Adrenal gland (tissue), 12 donors: ENCODE results near the gene SLC1A1. TPM values are rescaled to one million over a fixed set of nuclear protein-coding genes. Genes with fewer than 3 reads are reported as not detected.

ENCODE experiments used
- DNase-seq, 7 donors: peaks; one replicate each; pipeline ENCODE4 v3.0.0-alpha.2; 2019 to 2020
- H3K27ac ChIP-seq, 5 donors: fragments of 200-600 bp; sonication (generic) in 4 of 5; 1 replicate in 3 of 5; 2 replicates in 2 of 5; pipeline versions ENCODE4 v1.5.1 to v1.8.0; 2016 to 2020; ENCODE audit warnings: mild to moderate bottlenecking in 1 of 5
- H3K27me3 ChIP-seq: fragments of 200-600 bp; 2 replicates; pipeline ENCODE4 v1.8.0; 2021
- H3K36me3 ChIP-seq, 2 donors: fragments of 200-600 bp; replicated peaks in 1 of 2; 1 replicate in 1 of 2; 2 replicates in 1 of 2; pipeline versions ENCODE4 v1.5.1 to v1.8.0; 2018 to 2022
- H3K4me1 ChIP-seq, 2 donors: fragments of 200-600 bp; replicated peaks in 1 of 2; 1 replicate in 1 of 2; 2 replicates in 1 of 2; pipeline versions ENCODE4 v1.5.1 to v1.8.0; 2018 to 2021
- H3K4me3 ChIP-seq, 4 donors: fragments of 200-600 bp; sonication (generic) in 3 of 4; one replicate each; pipeline ENCODE4 v1.5.1; 2016 to 2018
- H3K9me3 ChIP-seq, 3 donors: fragments of 200-600 bp; sonication (generic) in 1 of 3; replicated peaks in 1 of 3; 1 replicate in 2 of 3; 2 replicates in 1 of 3; pipeline versions ENCODE4 v1.5.1 to v1.8.0; 2016 to 2021
- POLR2A ChIP-seq, 2 donors: fragments of 450-650 bp; IDR thresholded peaks; one replicate each; pipeline ENCODE4 v1.6.1; 2017; ENCODE audit warnings: antibody characterized with exemption in 2 of 2, mild to moderate bottlenecking in 2 of 2, moderate library complexity in 1 of 2
- WGBS, 4 donors: extraction: QIAGEN DNeasy Blood & Tissue Kit in 2 of 4; methylation state at CpG; one replicate each; pipeline versions ENCODE4 v1.1.5 to v1.1.7; 2013 to 2017; 5-methylcytosine and 5-hydroxymethylcytosine counted together
- intact Hi-C, 2 donors: fragments of 100-400 bp; cut with DNase I; formaldehyde crosslinking; loops; one replicate each; pipeline versions ENCODE4 v1.14.1 to v1.15.0; 2022 to 2023
- polyA plus RNA-seq, 3 donors: library from polyadenylated mRNA; stranded (reverse); fragments of 200-250 nt in 2 of 3; fragments of 350-450 nt in 1 of 3; fragmentation: Illumina TruSeq in 1 of 3; extraction: RNeasy Lipid Tissue Mini Kit (QIAGEN cat#74804) in 1 of 3; gene quantifications; one replicate each; pipeline ENCODE4 v1.2.3, GENCODE V29; 2013 to 2014
- total RNA-seq, 9 donors: library from RNA; depleted of rRNA in 4 of 9; stranded (reverse); fragments of >200 nt in 4 of 9; fragments of 120-200 nt in 1 of 9; fragmentation: NEBNext Ultra II Directional in 1 of 9; extraction: Animal tissue kit (Norgen Biotek cat#: 25700) in 1 of 9; gene quantifications; one replicate each; pipeline versions ENCODE4 v1.1.0 to v1.2.4, GENCODE V29; 2013 to 2023
- TF ChIP-seq, protein P1 (sequence below), 6 experiments: fragments of 450-650 bp in 4 of 6; fragments of 200-600 bp in 2 of 6; sonication (generic) in 1 of 6; IDR thresholded peaks; 1 replicate in 5 of 6; 2 replicates in 1 of 6; pipeline versions ENCODE4 v1.5.1 to v1.8.0; 2016 to 2021; ENCODE audit warnings: antibody characterized with exemption in 6 of 6, mild to moderate bottlenecking in 2 of 6, moderate library complexity in 1 of 6
- donor health status: healthy with polysubstance abuse.
- donor health status: Bipolar disorder and iron deficiency.
- donor health status: DM: yes; HTN: yes; CAD: no.
- donor health status: DM: no; HTN: no; CAD: no.
- donor health status: DM: no; HTN: no; CAD: no.
- donor health status: DM: yes; HTN: yes; CAD: no.

SLC1A1 gene
- total and polyA plus RNA-seq, 12 donors: 0.68 to 4.9 (median 1.7) TPM

- no peaks in the 10 kb centered on the region for H3K36me3 ChIP-seq
- 81 to 89% (median 84%) methylated on average over 10 of the region's 10 CpGs for WGBS, 4 donors
- intact Hi-C loops: no loop called here
- no peaks in the 10 kb centered on the region for H3K27me3 ChIP-seq
- TF ChIP-seq POLR2A (IDR thresholded peaks at IDR 0.05): no peak
- no peak overlapping the region for H3K27ac ChIP-seq
- no peaks in the 10 kb centered on the region for H3K4me1 ChIP-seq
- H3K9me3 ChIP-seq: no peaks in the 10 kb centered on the region
- H3K4me3 ChIP-seq: no peak overlapping the region
- no peak for DNase-seq
Observed at GRCh38 chr9:4622016-4622415, 131.7 kb downstream of the SLC1A1 start.

GRCh38 chr9:4630836-4631235 lies 140.6 kb downstream of the SLC1A1 start:
- H3K27me3 ChIP-seq: no peaks in the 10 kb centered on the region
- H3K4me3 ChIP-seq: no peak overlapping the region
- WGBS, 4 donors: 46 to 60% (median 57%) methylated on average over 2 of the region's 2 CpGs
- H3K4me1 ChIP-seq: no peaks in the 10 kb centered on the region
- intact Hi-C loops: no loop called here
- TF ChIP-seq POLR2A (IDR thresholded peaks at IDR 0.05): no peak
- TF ChIP-seq, protein P1, sequence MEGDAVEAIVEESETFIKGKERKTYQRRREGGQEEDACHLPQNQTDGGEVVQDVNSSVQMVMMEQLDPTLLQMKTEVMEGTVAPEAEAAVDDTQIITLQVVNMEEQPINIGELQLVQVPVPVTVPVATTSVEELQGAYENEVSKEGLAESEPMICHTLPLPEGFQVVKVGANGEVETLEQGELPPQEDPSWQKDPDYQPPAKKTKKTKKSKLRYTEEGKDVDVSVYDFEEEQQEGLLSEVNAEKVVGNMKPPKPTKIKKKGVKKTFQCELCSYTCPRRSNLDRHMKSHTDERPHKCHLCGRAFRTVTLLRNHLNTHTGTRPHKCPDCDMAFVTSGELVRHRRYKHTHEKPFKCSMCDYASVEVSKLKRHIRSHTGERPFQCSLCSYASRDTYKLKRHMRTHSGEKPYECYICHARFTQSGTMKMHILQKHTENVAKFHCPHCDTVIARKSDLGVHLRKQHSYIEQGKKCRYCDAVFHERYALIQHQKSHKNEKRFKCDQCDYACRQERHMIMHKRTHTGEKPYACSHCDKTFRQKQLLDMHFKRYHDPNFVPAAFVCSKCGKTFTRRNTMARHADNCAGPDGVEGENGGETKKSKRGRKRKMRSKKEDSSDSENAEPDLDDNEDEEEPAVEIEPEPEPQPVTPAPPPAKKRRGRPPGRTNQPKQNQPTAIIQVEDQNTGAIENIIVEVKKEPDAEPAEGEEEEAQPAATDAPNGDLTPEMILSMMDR (IDR thresholded peaks at IDR 0.05): no peak
- no peak for DNase-seq
- no peaks in the 10 kb centered on the region for H3K9me3 ChIP-seq
- no peaks in the 10 kb centered on the region for H3K36me3 ChIP-seq
- H3K27ac ChIP-seq: no peak overlapping the region

Other genes starting within 250 kb of the SLC1A1 start
- gene GLIS3, start 190.4 kb upstream of the SLC1A1 start, total RNA-seq: 10 to 100 TPM in 2 of 9 donors, 1 to 10 TPM in 7; 3.3 to 20.2 (median 8.8) TPM
- 1 to 10 TPM; 1.1 to 4.9 (median 1.4) TPM for gene GLIS3, start 190.4 kb upstream of the SLC1A1 start, polyA plus RNA-seq
- gene PLPP6, start 171.8 kb downstream of the SLC1A1 start, total RNA-seq: 10 to 100 TPM in 7 of 9 donors, 1 to 10 TPM in 2; 7.9 to 17.1 (median 11.4) TPM
- 10 to 100 TPM in 1 of 3 donors, 1 to 10 TPM in 2; 2.2 to 12.1 (median 3.9) TPM for gene PLPP6, start 171.8 kb downstream of the SLC1A1 start, polyA plus RNA-seq
- 1 to 10 TPM in 8 of 9 donors, under 1 TPM in 1; 0.55 to 8.3 (median 2.9) TPM for gene SPATA6L, start 176.0 kb downstream of the SLC1A1 start, total RNA-seq
- gene SPATA6L, start 176.0 kb downstream of the SLC1A1 start, polyA plus RNA-seq: 1 to 10 TPM in 1 of 3 donors, under 1 TPM in 2; 0.91 to 3.4 (median 0.95) TPM
- 10 to 100 TPM; 16.5 to 46.2 (median 28.5) TPM for gene CDC37L1, start 189.1 kb downstream of the SLC1A1 start, total RNA-seq
- 10 to 100 TPM; 10.9 to 31.4 (median 11.1) TPM for gene CDC37L1, start 189.1 kb downstream of the SLC1A1 start, polyA plus RNA-seq